ENCODE results near the gene SCYGR5. TPM values are rescaled to one million over a fixed set of nuclear protein-coding genes. Genes with fewer than 3 reads are reported as not detected.

SCYGR5 gene
- total and polyA plus RNA-seq, 2 of the 8 experiments (the other 6 are each of a cell fraction or from before 2014, with no cell fraction given) = not detected

DNA sequence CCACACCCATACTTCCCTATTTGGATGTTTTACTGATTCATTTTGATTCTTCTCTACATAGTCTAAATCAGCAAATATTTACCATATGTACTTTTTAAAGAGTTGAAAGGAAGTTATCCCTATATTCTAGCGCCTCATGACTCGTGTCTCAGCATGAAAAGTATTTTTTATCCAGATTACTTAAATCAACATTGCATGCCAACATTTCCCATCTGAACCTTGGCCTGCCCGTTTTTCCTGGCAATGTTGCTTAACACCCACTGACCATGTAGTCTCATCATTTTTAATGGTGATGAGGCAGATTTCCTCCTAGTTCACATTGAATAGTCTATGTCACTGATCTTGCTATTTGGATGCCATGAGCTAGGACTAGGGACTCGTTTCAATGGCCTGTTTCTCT, 13.2 kb upstream of the SCYGR5 start (continued):
- TF ChIP-seq, protein P1, sequence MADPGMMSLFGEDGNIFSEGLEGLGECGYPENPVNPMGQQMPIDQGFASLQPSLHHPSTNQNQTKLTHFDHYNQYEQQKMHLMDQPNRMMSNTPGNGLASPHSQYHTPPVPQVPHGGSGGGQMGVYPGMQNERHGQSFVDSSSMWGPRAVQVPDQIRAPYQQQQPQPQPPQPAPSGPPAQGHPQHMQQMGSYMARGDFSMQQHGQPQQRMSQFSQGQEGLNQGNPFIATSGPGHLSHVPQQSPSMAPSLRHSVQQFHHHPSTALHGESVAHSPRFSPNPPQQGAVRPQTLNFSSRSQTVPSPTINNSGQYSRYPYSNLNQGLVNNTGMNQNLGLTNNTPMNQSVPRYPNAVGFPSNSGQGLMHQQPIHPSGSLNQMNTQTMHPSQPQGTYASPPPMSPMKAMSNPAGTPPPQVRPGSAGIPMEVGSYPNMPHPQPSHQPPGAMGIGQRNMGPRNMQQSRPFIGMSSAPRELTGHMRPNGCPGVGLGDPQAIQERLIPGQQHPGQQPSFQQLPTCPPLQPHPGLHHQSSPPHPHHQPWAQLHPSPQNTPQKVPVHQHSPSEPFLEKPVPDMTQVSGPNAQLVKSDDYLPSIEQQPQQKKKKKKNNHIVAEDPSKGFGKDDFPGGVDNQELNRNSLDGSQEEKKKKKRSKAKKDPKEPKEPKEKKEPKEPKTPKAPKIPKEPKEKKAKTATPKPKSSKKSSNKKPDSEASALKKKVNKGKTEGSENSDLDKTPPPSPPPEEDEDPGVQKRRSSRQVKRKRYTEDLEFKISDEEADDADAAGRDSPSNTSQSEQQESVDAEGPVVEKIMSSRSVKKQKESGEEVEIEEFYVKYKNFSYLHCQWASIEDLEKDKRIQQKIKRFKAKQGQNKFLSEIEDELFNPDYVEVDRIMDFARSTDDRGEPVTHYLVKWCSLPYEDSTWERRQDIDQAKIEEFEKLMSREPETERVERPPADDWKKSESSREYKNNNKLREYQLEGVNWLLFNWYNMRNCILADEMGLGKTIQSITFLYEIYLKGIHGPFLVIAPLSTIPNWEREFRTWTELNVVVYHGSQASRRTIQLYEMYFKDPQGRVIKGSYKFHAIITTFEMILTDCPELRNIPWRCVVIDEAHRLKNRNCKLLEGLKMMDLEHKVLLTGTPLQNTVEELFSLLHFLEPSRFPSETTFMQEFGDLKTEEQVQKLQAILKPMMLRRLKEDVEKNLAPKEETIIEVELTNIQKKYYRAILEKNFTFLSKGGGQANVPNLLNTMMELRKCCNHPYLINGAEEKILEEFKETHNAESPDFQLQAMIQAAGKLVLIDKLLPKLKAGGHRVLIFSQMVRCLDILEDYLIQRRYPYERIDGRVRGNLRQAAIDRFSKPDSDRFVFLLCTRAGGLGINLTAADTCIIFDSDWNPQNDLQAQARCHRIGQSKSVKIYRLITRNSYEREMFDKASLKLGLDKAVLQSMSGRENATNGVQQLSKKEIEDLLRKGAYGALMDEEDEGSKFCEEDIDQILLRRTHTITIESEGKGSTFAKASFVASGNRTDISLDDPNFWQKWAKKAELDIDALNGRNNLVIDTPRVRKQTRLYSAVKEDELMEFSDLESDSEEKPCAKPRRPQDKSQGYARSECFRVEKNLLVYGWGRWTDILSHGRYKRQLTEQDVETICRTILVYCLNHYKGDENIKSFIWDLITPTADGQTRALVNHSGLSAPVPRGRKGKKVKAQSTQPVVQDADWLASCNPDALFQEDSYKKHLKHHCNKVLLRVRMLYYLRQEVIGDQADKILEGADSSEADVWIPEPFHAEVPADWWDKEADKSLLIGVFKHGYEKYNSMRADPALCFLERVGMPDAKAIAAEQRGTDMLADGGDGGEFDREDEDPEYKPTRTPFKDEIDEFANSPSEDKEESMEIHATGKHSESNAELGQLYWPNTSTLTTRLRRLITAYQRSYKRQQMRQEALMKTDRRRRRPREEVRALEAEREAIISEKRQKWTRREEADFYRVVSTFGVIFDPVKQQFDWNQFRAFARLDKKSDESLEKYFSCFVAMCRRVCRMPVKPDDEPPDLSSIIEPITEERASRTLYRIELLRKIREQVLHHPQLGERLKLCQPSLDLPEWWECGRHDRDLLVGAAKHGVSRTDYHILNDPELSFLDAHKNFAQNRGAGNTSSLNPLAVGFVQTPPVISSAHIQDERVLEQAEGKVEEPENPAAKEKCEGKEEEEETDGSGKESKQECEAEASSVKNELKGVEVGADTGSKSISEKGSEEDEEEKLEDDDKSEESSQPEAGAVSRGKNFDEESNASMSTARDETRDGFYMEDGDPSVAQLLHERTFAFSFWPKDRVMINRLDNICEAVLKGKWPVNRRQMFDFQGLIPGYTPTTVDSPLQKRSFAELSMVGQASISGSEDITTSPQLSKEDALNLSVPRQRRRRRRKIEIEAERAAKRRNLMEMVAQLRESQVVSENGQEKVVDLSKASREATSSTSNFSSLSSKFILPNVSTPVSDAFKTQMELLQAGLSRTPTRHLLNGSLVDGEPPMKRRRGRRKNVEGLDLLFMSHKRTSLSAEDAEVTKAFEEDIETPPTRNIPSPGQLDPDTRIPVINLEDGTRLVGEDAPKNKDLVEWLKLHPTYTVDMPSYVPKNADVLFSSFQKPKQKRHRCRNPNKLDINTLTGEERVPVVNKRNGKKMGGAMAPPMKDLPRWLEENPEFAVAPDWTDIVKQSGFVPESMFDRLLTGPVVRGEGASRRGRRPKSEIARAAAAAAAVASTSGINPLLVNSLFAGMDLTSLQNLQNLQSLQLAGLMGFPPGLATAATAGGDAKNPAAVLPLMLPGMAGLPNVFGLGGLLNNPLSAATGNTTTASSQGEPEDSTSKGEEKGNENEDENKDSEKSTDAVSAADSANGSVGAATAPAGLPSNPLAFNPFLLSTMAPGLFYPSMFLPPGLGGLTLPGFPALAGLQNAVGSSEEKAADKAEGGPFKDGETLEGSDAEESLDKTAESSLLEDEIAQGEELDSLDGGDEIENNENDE (IDR thresholded peaks at IDR 0.05; ENCODE audit: insufficient replicate concordance, low read length) = no peak
- TF ChIP-seq CREB1 (IDR thresholded peaks at IDR 0.05) (no peak), CBX8 (IDR thresholded peaks at IDR 0.05; ENCODE audit: borderline replicate concordance, low read depth, low read length) (no peak), SP1 (IDR thresholded peaks at IDR 0.05; ENCODE audit: low read depth, low read length) (no peak), PHF8 (conservative IDR thresholded peaks at IDR 0.05; ENCODE audit: low read depth, low read length) (no peak), CHD1 (IDR thresholded peaks at IDR 0.05; ENCODE audit: low read depth, low read length) (no peak), POU5F1 (IDR thresholded peaks at IDR 0.05; ENCODE audit: low read depth, low read length) (no peak), SIRT6 (IDR thresholded peaks at IDR 0.05; ENCODE audit: low read length) (no peak), TAF7 (optimal IDR thresholded peaks at IDR 0.05; ENCODE audit: borderline replicate concordance, low read depth, low read length) (no peak), MAFK (IDR thresholded peaks at IDR 0.05; ENCODE audit: low read depth, low read length) (no peak)
- TF ChIP-seq, protein P2, sequence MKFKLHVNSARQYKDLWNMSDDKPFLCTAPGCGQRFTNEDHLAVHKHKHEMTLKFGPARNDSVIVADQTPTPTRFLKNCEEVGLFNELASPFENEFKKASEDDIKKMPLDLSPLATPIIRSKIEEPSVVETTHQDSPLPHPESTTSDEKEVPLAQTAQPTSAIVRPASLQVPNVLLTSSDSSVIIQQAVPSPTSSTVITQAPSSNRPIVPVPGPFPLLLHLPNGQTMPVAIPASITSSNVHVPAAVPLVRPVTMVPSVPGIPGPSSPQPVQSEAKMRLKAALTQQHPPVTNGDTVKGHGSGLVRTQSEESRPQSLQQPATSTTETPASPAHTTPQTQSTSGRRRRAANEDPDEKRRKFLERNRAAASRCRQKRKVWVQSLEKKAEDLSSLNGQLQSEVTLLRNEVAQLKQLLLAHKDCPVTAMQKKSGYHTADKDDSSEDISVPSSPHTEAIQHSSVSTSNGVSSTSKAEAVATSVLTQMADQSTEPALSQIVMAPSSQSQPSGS (IDR thresholded peaks at IDR 0.05; ENCODE audit: low read length) = no peak
